Esophagus muscularis mucosa (tissue), 4 donors: Measurements from ENCODE around the gene RXRA. TPM values are rescaled to one million over a fixed set of nuclear protein-coding genes. Genes with fewer than 3 reads are reported as not detected.

Source experiments
- DNase-seq: peaks from one replicate; pipeline ENCODE4 v3.0.0-alpha.2; 2017; ENCODE audit errors: extremely low spot score
- H3K27ac ChIP-seq, 4 donors: fragments of 200-600 bp; sonication (generic); replicated peaks in 1 of 4; 1 replicate in 3 of 4; 2 replicates in 1 of 4; pipeline ENCODE4 v1.5.1; 2016 to 2019; ENCODE audit warnings: mild to moderate bottlenecking in 1 of 4
- H3K27me3 ChIP-seq, 4 donors: fragments of 200-600 bp; sonication (generic); one replicate each; pipeline versions ENCODE4 v1.5.1 to v1.6.0; 2016 to 2019
- H3K36me3 ChIP-seq, 4 donors: fragments of 200-600 bp; sonication (generic); one replicate each; pipeline ENCODE4 v1.5.1; 2016 to 2019
- H3K4me1 ChIP-seq, 4 donors: fragments of 200-600 bp; sonication (generic); one replicate each; pipeline ENCODE4 v1.5.1; 2016 to 2019
- H3K4me3 ChIP-seq, 4 donors: fragments of 200-600 bp; sonication (generic); 1 replicate in 2 of 4; 2 replicates in 2 of 4; pipeline ENCODE4 v1.5.1; 2016 to 2019; ENCODE audit warnings: mild to moderate bottlenecking in 4 of 4, moderate library complexity in 1 of 4
- H3K9me3 ChIP-seq, 4 donors: fragments of 200-600 bp; sonication (generic); 1 replicate in 3 of 4; 2 replicates in 1 of 4; pipeline ENCODE4 v1.5.1; 2016 to 2019
- EP300 ChIP-seq: sonication (generic); formaldehyde crosslinking; IDR thresholded peaks from one replicate; pipeline ENCODE4 v1.6.1; 2017; ENCODE audit warnings: antibody characterized with exemption
- POLR2A ChIP-seq: fragments of 450-650 bp; IDR thresholded peaks from one replicate; pipeline ENCODE4 v1.6.1; 2017; ENCODE audit warnings: antibody characterized with exemption, moderate library complexity, mild to moderate bottlenecking, low read depth
- POLR2AphosphoS5 ChIP-seq, 2 donors: sonication (generic); formaldehyde crosslinking; IDR thresholded peaks; one replicate each; pipeline ENCODE4 v1.6.1; 2017; ENCODE audit warnings: antibody characterized with exemption in 2 of 2
- WGBS: methylation state at CpG from one replicate; pipeline ENCODE4 v1.1.5; 2018; 5-methylcytosine and 5-hydroxymethylcytosine counted together
- intact Hi-C: fragments of 100-400 bp; cut with DNase I; formaldehyde crosslinking; loops from one replicate; pipeline ENCODE4 v1.15.1; 2023
- total RNA-seq, 4 donors: library from RNA; depleted of rRNA; stranded (reverse); fragments of >200 nt; gene quantifications; one replicate each; pipeline versions ENCODE4 v1.1.0 to v1.2.1, GENCODE V29; 2016
- TF ChIP-seq, protein P1 (sequence below), 3 experiments: fragments of 200-600 bp in 2 of 3; fragments of 450-650 bp in 1 of 3; sonication (generic) in 2 of 3; IDR thresholded peaks; one replicate each; pipeline ENCODE4 v1.5.1; 2017 to 2019; ENCODE audit warnings: antibody characterized with exemption in 3 of 3, mild to moderate bottlenecking in 2 of 3, moderate library complexity in 1 of 3

RXRA gene
- total RNA-seq, 4 donors from 2014 or later, result 46.4 to 81.0 (median 63.7) TPM

DNA sequence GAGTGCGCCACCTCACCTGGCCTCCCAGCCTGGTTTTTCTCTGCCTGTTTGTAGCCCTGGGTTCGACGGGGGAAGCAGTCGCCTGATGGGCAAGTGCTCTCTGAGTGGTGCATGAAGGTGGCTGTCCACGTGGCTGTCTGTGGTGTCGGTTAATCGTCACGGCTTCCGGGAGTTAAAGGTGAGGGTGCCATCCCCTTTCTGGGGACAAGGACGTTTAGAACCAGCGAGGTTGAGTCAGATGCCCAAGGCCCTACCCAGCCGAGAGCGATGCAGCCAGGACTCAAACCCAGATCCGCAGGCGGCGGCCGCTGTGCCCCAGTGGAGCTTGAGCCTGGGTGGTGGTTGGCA is 47.7 kb downstream of the RXRA start:
- TF ChIP-seq EP300 (no peak), POLR2AphosphoS5 (IDR thresholded peaks at IDR 0.05) (no peak), POLR2A (no peak)
- TF ChIP-seq, protein P1, sequence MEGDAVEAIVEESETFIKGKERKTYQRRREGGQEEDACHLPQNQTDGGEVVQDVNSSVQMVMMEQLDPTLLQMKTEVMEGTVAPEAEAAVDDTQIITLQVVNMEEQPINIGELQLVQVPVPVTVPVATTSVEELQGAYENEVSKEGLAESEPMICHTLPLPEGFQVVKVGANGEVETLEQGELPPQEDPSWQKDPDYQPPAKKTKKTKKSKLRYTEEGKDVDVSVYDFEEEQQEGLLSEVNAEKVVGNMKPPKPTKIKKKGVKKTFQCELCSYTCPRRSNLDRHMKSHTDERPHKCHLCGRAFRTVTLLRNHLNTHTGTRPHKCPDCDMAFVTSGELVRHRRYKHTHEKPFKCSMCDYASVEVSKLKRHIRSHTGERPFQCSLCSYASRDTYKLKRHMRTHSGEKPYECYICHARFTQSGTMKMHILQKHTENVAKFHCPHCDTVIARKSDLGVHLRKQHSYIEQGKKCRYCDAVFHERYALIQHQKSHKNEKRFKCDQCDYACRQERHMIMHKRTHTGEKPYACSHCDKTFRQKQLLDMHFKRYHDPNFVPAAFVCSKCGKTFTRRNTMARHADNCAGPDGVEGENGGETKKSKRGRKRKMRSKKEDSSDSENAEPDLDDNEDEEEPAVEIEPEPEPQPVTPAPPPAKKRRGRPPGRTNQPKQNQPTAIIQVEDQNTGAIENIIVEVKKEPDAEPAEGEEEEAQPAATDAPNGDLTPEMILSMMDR (IDR thresholded peaks at IDR 0.05), result no peak
- DNase-seq, result no peak
- H3K4me3 ChIP-seq, result no peak overlapping the region
- intact Hi-C loops, result loop anchor here (5.0 kb wide), 1 partner anchor 63 kb away; no protein-coding TSS in a partner anchor
- H3K4me1 ChIP-seq, result peaks cover 85 to 98% (median 97%) of the 10 kb centered on the region in 4 donors
- no peaks in the 10 kb centered on the region for H3K27me3 ChIP-seq
- H3K27ac ChIP-seq, result peak overlapping the region; percentile 89 to 97 (median 94)
- WGBS, result 92% methylated on average over 16 of the region's 17 CpGs
- no peaks in the 10 kb centered on the region for H3K9me3 ChIP-seq
- H3K36me3 ChIP-seq, result no peaks in the 10 kb centered on the region

- TF ChIP-seq POLR2A (no peak), POLR2AphosphoS5 (IDR thresholded peaks at IDR 0.05) (no peak), EP300 (no peak)
- TF ChIP-seq, protein P1 (IDR thresholded peaks at IDR 0.05), result no peak
- peak overlapping the region; percentile 89 to 97 (median 94) for H3K27ac ChIP-seq
- DNase-seq, result no peak
- WGBS, result 71% methylated on average over 16 of the region's 21 CpGs
- peaks cover 91 to 100% (median 100%) of the 10 kb centered on the region in 4 donors for H3K4me1 ChIP-seq
- H3K4me3 ChIP-seq, result peak overlapping the region in 2 of 4 donors; percentile 26 to 49
- H3K27me3 ChIP-seq, result no peaks in the 10 kb centered on the region
- intact Hi-C loops, result loop anchor here (5.0 kb wide), 1 partner anchor 63 kb away; no protein-coding TSS in a partner anchor
- H3K9me3 ChIP-seq, result no peaks in the 10 kb centered on the region
- H3K36me3 ChIP-seq, result no peaks in the 10 kb centered on the region
Observed at GRCh38 chr9:134374301-134375010, 48.2 kb downstream of the RXRA start.

- peak; percentile 97 for DNase-seq
- intact Hi-C loops, result no loop called here
- H3K4me1 ChIP-seq, result peaks cover 92 to 100% (median 100%) of the 10 kb centered on the region in 4 donors
- 11% methylated on average over 4 of the region's 6 CpGs for WGBS
- H3K9me3 ChIP-seq, result no peaks in the 10 kb centered on the region
- H3K4me3 ChIP-seq, result peak overlapping the region; percentile 15 to 49 (median 27)
- TF ChIP-seq EP300 (peak; percentile 95), POLR2AphosphoS5 (IDR thresholded peaks at IDR 0.05) (peak; percentile 90 to 93), POLR2A (no peak)
- TF ChIP-seq, protein P1 (IDR thresholded peaks at IDR 0.05), result no peak
- H3K27me3 ChIP-seq, result no peaks in the 10 kb centered on the region
- no peaks in the 10 kb centered on the region for H3K36me3 ChIP-seq
- peak overlapping the region; percentile 89 to 97 (median 94) for H3K27ac ChIP-seq
Observed at GRCh38 chr9:134375011-134375390, 48.7 kb downstream of the RXRA start.

DNA sequence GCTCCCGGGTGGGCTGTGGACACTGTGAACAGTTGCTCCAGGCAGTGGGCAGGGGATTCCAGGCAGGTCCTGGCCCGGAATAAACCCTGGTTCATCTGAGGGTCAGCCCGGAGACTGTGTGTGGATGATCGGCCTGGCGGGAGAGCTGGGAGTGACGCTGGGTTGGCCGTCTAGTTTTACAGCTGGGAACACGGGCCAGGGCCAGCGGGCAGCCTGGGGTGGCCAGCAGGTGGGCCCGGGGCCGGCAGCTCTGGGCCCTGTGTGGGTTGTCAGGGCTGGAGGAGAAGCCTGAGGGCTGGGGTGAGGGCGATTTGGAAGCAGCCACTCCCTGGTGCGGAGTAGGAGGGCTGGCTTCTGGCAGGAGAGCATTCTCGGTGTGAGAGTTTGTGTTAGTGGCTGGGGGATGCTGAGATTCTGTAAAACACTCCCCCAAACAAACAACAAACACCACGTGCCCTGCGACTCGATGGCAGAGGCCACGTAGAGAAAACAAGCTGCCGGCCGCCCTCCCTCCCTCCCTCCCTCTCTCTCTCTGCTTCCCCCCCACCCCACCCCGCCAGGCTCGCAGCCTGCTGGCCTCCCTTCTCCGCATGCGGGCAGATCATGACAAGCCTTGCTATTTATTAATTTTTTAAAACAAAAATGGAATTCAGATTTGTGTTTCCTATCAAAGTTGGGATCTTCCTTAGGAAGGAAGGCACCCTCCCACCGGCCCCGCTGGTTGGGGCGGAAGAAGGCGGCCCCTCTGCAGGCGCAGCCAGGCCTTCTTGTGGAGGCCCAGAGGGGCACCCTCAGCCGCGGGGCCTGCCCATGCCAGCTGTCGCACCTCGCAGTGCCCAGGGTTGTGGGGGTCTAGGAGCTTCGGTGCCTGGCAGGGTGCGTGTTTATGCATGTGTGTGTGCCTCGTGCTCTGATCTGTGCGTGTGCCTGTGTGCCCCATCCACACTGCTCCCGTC is 49.5 kb downstream of the RXRA start:
- no peaks in the 10 kb centered on the region for H3K36me3 ChIP-seq
- intact Hi-C loops, result no loop called here
- WGBS, result 30% methylated on average over 23 of the region's 38 CpGs
- H3K9me3 ChIP-seq, result no peaks in the 10 kb centered on the region
- H3K27ac ChIP-seq, result peak overlapping the region; percentile 89 to 97 (median 94)
- H3K4me3 ChIP-seq, result peak overlapping the region; percentile 15 to 49 (median 27)
- no peaks in the 10 kb centered on the region for H3K27me3 ChIP-seq
- no peak for TF ChIP-seq POLR2A
- TF ChIP-seq, protein P1 (IDR thresholded peaks at IDR 0.05), result peak in 1 of 3 experiments; percentile 18
- no peak for DNase-seq
- H3K4me1 ChIP-seq, result peaks cover 92 to 100% (median 100%) of the 10 kb centered on the region in 4 donors
